ENCODE measurements around the gene CIRBP.
A peak's percentile ranks its signal among the peaks of the same experiment; 100 is the strongest.

Gene CIRBP

DNA sequence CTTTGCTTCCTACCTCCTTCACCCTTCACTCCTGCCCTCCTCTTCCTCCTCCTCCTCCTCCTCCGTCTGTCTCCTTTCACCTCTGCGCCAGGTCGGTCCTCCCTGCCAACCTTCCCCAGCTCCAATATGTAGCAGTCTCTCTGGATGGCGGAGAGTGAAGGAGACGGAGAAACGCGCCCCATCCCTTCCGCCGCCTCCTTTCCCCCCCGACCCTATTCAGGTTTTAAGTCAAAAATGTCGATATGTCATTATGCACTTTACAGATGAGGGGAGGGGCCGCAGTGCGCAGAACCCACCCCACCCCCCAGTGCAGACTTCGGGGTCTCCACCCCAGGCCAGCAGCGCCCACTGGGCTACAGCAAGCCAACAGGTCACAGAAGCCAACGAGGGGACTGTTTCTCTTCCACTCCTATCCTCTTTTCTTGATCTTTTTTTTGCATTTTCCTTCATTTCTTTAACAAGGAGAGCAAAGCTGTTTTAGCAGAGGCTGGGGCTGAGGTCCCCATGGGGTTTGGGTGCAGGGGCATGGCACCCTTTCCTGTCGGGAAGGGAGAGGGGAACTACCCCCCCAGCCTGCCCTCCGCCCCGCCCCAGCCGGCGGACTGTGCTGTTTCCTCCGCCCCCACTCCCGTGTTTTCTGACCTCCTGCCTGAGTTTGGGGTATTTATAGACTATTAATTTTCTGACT lies 11.5 kb upstream of the CIRBP start:
- DNase-seq, result no peak

DNA sequence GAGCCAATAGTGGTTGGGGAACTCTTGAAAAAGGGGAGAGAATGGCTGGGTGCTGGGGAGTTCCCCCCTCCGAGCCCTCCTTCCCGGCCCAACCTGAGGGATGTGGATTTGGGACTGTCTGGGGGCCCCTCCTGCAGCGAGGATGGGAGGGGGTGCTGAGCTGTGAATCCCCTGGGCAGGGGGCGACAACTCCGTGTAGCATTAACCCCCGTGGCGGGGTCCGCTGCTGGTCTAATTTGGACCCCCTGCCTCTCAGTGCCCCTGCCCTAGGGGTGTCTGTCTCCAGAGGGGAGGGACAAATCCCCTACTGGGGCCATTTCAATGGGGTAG lies 11.0 kb upstream of the CIRBP start:
- no peak for DNase-seq

DNA sequence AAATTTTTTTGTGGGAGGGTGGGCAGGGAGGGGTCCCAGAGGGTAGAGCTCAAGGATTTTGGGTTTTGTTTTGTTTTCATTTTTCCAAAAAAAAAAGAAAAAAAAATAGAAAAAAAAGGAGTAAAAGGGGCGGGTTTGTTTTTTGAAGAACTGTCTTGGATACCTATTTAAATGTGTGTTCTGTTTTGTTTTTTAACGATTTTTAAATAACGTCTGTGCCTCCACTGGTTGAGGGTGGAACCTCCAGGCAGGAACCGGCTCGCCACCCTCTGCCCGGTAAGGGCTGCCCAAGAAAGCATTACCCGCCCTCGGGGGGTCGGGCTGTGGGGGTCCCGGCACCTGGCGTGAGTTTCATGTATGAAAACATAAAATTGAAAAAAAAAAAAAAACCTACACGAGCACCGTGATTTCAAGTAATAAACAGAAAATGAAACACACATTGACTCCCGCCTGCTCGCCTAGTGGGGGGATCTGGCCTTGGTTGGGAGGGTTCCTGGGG lies 10.4 kb upstream of the CIRBP start:
- no peak for DNase-seq

DNA sequence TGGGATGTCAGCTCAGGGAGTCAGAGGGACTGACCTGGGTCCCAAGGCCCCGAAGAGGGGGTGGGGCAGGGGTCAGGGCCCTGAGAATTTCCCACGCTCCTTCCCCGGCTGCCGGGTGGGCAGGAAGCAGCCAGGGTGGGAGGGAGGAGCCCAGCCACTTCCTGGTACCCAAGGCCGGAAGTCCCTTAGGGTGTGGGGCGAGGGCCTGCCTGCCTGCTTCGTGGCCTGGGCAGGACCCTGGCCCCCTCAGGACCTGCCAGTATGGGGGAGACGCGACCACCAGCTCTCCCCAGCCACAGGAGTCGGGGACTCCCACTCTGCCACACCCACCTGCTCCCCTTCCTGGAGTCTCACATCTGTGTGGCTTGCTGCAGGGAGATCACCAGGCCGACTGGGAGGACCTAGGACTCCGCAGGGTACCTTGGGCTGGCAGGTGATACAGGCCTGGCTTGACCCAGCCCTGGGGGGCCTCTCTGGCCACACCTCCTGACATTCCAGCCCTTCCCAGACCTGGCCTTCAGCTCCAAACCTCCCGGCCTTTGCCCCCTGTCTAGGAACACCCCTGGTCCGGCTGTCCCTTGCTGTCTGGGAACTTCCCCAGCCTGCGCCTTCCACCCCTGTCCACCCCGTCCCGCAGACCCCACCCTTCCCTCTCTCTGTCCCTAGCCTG lies 9.8 kb upstream of the CIRBP start:
- peak; percentile 34 for DNase-seq

DNA sequence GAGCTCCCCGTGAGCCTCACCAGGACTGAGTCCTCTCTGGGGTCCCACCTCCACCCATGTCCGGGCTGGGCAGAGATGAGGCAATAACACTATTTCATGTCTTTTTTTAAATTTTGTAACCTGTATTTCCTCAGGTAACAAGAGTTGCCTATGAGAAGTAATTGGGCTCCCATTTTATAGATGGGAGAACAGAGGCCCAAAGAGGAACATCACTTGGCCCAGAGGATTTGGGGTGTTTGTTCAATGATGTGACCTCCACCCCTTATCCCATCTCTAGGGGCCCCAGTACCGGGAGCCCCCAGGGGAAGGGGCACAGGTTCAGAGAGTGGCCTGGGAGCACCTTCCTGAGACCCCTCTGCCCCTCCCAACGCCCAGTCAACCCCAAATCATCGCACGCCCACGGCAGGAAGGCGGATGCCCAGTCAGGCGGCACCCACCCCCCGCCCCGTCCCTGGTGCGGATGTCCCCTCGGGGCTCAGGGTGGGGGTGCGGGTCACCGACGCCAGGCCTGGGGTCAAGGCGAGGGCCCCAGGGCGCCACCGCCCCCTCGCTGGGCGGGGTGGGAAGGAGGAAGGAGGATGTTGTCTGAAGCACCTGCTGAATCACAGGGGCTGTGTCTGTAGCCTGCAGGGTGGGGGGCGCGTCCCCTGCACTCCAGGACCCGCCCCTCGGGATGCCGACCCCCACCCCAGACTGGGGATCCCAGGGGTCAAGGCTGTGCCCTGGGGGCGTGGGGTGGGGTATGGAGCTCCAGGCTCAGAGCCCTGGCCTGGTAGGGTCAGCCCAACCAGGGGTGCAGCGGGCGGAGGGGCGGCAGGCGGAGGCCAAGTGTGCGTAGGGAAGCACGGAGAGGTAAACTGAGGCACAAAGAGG lies 9.0 kb upstream of the CIRBP start:
- DNase-seq, result no peak

DNA sequence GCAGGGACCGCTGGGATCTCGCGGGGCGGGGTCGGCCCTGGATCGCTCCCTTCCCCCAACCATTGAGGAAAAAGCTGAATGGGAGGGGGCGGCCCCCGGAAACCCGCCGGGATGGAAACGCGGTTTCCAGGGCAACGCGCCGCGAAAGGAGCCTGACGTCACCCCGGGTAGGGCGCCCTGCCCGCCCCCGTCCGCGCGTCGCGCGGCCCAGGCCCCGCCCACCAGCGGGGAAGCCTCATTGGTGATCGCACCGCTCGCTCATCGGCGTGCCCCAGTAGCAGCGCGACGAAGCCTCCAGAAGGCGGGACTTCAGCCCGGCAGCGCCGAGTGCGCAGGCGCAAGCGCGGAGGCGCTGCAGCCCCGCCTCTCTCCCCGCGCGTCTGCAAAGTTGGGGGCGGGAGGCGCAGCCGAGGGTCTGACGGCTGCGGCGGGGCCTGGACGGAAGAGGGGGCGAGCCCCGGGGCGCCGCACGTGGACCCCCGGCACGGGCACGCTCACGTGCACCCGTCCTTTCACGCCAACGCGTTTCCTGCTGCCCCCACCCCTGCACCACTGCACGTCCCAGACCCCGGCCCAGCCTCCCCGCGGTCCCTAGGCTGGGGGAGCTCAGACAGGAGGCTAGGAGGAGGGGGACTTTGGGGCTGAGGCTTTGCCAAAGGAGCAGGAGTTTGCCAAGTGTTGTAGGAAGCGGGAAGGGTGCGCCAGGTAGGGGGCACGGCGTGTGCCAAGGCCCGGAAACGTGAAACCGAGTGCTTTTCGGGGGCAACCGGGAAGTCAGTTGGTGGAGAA lies 8.2 kb upstream of the CIRBP start:
- peak; percentile 81 for DNase-seq

DNA sequence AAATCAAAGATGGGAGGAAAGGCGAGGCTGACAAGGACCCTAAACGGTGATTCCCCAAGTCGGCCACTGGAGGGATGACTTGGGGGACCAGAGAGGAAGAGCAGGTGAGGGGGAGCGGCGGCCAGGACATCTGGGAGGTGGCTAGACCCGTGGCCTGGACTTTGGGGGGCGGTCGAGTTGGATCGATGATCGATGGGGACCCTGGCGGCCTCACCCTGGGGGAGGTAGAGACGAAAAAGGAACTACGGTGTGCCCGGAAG lies 7.7 kb upstream of the CIRBP start:
- no peak for DNase-seq

DNA sequence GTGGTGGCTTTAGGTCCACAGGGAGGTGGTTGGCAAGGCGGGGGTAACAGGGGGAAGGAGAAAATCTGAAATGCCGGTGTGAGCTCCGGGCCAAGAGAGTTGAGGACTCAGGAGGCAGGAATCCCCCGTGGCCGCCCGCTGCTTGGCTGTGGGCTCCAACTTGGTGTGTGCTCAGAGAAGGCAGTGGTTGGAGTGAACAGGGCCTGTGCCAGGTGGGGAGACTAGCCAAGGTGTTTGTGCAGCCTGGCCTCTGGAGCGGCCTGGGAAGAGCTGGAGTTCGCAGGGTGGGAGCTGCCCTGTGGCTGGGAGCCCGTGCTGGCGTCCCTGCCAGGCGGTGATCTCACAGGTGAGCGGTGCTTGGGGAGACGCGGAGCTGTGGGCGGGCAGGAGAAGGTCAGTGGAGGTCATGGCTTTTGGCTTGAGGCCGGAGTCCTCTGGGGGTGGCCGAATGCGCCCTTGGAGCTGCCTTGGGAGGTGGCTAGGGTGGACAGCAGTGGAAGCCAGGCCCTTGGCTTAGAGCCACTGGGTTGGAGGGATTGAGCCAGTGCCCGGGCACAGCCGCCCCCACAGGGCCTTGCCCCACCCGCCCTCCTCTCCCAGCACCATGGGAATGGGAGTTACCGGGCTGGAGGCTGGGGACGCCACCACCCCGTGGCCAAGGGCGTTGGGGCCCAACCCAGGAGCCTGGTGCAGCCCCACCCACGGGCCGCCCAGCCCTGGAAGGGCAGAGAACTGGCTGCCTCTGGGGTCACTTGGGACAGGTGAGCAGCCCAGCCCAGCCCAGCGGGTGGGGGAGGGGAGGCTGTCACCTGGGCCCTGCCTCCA lies 7.1 kb upstream of the CIRBP start:
- DNase-seq, result no peak

DNA sequence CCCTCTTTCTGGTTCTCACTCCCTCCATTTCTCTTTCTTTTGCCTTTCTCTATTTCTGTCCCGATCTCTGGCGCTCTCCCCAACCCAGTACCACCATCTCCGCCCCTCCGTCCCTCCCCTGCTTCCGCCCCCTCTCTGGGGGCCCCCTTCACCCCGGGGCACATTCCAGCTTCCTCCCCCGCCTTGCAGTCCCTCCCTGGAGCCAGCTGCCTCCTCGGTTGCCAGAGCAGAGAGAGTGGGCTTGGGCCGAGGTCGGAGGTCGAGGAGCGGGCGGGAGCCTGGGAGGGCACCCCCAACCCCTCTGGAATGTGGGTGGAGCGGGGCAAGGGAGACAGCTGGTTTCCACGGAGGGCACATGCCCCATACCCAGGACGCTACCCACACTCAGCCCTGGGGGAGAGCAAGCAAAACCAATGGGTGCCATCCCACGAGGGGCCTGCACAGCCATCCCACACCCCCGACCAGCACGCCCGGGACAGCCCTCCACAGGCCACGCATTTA lies 6.5 kb upstream of the CIRBP start:
- DNase-seq, result no peak

DNA sequence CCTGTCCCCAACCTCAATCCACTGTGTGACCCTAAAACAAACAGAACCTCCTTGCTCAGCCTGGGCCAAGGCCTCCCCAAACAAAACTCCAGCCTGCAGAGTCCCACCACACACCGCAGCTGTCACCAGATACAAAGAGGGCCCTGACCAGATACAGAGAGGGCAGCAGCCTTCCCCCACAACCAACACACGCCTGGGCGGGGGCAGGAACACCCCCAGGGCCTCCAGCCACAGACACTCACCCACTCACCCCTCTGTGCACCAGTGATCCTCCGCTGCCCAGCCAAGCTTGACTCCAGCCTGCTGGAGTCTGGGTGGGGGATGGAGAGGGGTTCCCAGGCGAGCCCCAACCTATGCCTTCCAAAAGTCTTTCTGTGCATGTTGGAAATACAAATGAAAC lies 5.9 kb upstream of the CIRBP start:
- DNase-seq, result no peak

DNA sequence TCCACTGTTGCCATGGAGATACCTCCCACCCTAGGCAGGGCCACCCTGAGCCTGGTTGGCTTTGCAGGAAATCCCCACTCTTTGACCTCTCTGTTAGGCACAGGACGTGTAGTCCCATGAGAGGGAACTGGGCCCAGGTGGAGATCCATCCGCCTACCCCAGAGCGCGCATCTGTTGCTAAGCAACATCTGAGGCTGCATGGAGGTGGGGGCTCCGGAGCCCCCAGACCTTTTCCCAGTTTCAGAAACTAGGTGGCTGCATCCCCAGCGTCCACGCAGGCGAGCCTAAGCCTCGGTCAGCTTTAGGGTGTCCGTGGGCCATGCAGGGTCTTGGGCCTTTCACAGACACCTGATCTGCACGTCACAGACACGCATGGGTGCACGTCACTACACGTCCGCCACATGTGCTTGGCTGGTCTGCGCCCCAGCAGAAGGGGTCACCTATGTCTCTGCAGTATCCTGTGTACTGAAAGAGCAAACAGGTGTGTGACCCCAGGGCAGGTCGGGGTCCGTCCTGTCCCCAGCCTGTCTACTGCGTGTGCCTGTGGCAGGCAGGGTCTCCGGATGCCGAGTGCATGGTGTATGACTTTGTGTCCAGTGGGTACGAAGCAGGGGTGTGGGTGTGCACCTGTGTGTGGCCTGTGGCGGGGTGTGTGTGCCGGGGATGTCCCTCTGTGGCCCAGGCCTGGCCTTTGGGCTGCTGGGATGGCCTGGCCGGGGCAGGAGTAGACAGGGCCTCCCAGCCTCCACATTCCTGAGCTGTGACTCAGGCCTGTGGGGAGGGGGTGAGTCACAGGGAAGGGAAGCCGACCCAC lies 4.1 kb upstream of the CIRBP start:
- DNase-seq, result no peak

DNA sequence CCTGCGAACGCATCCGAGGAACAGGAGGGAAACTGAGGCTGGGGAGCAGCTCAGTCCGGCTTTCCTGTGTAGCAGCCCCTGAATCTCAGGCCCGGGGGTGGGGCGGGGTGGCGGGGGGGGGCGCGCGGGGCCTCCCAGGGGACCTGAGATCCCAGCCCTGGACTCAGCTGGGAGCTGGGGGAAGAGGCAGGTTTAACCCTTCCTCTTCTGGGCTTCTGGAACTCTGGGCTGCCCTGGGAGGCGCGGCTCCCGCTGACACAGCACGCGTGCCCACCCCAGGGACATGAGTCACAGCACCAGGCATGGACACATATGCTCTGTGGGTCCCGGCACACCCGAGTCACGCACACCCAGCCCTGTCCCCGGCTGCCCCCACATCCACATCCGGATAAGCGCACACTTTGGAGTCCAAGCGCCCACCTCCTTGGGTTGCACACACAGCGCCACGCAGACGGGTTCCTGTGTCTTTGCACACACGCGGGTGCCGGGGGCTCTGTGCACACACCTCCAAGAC lies 3.5 kb upstream of the CIRBP start:
- no peak for DNase-seq

DNA sequence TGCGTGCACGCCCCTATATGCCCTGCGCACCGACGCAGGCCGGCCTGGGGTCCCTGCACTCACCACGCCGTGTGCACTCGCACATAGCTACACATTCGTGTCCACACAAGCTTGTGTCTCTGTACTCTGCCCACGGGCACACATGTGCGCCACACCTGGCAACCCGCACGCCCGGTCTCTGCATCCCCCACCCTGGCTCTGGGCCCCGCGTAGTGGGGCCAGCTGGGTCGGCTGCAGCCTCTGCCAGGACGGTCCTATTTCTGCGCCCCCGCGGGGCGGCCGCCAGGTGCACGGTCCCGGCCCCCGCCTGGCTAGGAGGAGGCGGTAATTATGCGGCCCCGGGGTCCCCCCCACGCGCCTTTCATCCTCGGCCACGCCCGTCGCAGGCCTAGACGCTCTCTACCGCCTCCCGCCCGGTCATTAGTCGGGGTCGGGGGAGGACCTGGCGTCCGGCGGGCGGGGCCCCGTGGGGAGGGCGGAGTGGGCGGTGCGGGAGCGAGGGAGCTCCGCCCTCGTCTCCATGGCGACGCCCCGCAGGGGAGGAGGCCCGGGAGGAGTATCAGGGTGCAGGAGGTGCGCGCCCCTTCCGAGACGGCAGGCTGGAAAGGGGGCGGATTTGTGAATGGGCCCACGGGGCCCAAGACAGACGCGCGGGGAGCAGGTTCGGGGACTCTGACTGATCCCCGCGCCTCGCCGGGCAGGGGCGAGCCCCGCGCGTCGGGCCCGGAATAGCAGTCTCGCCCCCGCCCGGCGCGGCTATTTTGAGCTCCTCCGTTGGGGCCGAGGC lies 2.8 kb upstream of the CIRBP start:
- no peak for DNase-seq

DNA sequence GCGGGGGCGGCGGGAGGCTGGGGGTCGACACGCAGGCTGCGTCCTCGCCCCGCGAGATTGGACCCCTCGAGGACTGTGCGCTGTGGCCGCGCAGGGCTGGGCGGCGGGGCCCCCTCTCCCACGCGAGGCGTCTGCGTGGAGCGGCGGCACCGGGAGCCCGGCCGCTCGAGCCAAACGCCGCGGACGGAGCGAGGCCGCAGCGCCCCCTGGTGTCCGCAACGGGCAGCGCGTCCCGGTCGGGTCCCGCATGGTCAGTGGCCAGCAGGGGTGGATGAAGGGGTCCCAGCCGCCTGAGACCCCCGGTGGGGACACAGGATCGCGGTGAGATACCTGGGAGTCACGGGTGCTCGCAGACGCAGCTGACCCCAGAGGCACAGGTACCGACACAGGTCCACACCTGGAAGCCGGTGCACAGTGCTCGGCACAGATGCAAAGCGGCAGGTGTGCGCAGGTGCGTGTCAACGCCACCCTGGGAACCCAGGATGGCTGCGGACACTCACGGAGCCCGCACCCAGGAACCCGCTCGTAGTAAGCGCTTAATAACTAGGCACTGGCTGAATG lies 2.1 kb upstream of the CIRBP start:
- DNase-seq, result peak; percentile 29

DNA sequence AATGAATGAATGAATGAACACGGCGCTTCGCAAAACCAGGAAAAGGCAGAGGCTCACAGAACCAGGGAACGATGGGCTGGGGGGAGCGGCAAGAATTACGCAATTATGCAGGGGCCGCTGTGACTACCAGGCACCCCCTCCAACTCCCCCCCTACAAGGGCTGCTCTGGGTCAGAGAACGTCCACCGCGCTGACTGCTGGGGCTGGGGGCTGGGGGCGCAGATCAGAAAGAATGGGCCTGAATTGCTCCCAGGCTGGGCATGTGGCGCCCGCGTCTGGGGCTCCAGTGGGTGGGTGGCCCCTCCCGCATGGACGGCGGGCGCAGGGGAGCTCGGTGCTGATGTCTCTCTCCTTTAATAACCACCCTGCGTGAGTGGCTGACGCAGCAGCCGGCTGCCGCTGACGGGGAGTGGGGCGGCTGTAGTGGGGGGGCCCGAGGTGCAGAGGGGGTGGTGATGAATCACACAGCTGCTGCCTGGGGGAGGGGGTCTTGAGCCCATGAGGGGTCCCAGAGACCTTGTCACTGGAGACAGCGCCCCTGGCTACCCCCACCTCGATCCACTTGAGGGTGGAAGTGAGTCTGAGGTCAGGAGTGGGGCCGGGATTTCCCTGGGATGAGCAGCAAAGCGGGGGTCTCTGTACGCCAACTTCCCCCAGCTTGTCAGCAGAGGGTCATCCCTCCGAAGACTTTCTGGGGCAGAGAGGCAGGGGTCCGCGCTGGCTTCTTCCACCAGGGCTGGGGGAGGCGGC lies 1.5 kb upstream of the CIRBP start:
- no peak for DNase-seq

DNA sequence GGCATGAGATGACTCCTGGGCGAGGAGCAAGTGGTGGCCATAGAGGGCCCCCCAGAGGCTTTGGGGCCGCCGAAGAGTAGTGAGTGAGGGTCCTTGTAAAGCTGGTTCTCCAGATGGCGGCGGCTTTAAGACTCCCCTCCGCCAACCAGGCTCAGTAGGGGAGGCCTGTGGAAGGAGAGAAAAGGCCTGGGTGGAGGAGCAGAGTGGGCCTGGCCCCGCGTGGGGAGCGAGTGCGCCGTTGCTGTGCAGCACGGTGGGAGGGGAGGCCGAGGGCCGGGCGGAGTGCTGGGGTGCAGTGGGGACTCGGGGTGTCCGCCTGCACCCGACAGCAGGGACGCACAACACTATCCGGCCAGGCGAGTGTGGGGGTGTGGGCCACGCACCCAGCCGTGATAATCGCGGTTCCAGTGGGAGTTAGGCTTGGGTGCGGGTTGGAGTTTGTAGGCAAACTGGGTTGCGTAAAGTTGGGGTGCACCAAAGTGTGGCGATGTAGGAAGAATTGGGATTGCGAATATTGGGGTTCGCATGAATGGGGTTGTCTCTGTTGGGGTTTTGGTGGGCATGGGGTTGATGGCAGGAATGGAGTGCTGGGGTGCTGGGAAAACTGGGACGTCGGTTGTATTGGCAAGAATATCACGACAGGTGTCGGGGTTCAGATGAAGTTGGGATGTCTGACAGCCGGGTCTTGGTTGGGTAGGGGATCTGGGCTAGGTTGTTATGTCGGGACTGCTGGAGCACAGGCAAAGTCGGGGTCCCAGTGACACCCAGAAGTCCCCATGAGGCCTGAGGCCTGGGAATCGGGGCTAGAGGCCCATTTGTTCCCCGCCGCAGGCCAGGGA lies 687 bp upstream of the CIRBP start:
- DNase-seq, result no peak

DNA sequence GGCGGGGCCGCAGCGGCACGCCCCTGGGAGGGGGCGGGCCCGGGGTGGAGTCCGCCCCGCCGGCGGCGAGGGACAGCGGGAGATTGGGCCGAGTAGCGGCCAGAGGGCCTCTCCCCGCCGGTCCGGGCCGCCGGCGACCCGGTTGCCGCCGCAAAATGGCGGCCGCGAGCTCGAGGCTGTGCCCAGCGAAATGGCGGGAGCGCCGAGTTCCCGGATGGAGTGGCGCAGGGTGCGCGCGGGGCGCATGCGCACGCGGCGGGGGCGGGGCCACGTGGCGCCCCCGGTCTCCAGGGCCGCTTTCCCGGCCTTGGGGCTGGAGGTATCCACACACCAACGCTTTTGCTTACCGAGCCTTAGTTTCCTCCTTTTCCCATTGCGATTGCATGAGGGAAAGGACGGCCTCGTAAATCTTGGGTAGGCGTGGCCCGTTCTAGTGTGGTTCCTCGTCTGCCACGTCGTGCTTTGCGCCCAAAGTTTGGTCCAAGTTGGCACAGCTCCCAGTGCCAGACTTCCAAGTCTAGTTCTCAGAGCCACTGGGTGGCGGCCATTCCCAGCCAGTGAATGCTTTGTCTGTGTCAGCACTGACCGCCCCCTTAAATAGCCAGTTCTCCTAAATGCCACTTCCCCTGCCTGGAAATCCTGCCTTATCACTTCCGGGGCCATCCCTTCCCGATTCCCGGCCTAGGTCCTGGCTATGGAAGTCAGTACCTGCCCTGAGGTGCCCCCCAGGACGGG lies 513 bp downstream of the CIRBP start:
- DNase-seq, result peak; percentile 48
